BJ (cell line): Measurements from ENCODE around the gene EXOC6B. TPM values are rescaled to one million over a fixed set of nuclear protein-coding genes. Genes with fewer than 3 reads are reported as not detected.

Experiments used
- CTCF ChIA-PET: fragments of 350-600 bp; formaldehyde crosslinking; extraction: SDS; loops from one replicate; lab custom pipeline; 2021; ENCODE audit warnings: antibody characterized with exemption, inconsistent platforms; lab: Yijun Ruan, JAX
- POLR2A ChIA-PET: fragments of 300-600 bp; sonication (Branson Sonifier 250); formaldehyde crosslinking; extraction: SDS; loops from one replicate; lab custom pipeline; 2021; ENCODE audit warnings: antibody characterized with exemption; lab: Charles Lee
- DNase-seq: peaks from one replicate; pipeline ENCODE4 v3.0.0-alpha.2; 2011; ENCODE audit warnings: low read depth
- H3K27me3 ChIP-seq: 2 replicates; pipeline ENCODE4 v1.6.0; 2011; ENCODE audit warnings: low read length; ENCODE audit not compliant: control insufficient read depth, insufficient read depth
- H3K36me3 ChIP-seq: 2 replicates; pipeline ENCODE4 v1.5.1; 2011; ENCODE audit warnings: low read length; ENCODE audit not compliant: control insufficient read depth, insufficient read depth
- H3K4me3 ChIP-seq: 2 replicates; pipeline ENCODE4 v1.5.1; 2011; ENCODE audit warnings: low read depth, mild to moderate bottlenecking, control low read depth, low read length
- CTCF ChIP-seq: IDR thresholded peaks from 2 replicates; pipeline ENCODE4 v1.5.1; 2011; ENCODE audit warnings: low read depth, mild to moderate bottlenecking, control low read depth, inconsistent platforms, low read length, moderate library complexity; ENCODE audit not compliant: insufficient read depth
- polyA plus RNA-seq: library from polyadenylated mRNA; depleted of rRNA; stranded (reverse); fragments of >200 nt; gene quantifications from 2 replicates; pipeline ENCODE4 v1.2.3, GENCODE V29; 2011

Gene EXOC6B
- polyA plus RNA-seq, 1 experiment, result 15.5 TPM

GRCh38 chr2:72524071-72524470 lies 301.8 kb downstream of the EXOC6B start:
- Histone ChIP-seq H3K36me3 (no peaks in the 10 kb centered on the region), H3K4me3 (no peak overlapping the region), H3K27me3 (no peaks in the 10 kb centered on the region)
- ChIA-PET CTCF (no interaction called here), POLR2A (interaction anchor here (0.7 kb wide), 1 partner anchor 479 kb away, joined by 22 read pairs; no protein-coding TSS in a partner anchor)
- DNase-seq, result no peak
- no peak for TF ChIP-seq CTCF

GRCh38 chr2:72515696-72516095 lies 310.1 kb downstream of the EXOC6B start:
- DNase-seq, result no peak
- ChIA-PET POLR2A (no interaction called here), CTCF (interaction anchor here (1.0 kb wide), 1 partner anchor 21 kb away, joined by 3 read pairs; no protein-coding TSS in a partner anchor)
- Histone ChIP-seq H3K4me3 (no peak overlapping the region), H3K27me3 (no peaks in the 10 kb centered on the region), H3K36me3 (no peaks in the 10 kb centered on the region)
- no peak for TF ChIP-seq CTCF

GRCh38 chr2:72513011-72513410 lies 312.8 kb downstream of the EXOC6B start:
- no peak for DNase-seq
- Histone ChIP-seq H3K36me3 (no peaks in the 10 kb centered on the region), H3K27me3 (no peaks in the 10 kb centered on the region), H3K4me3 (no peak overlapping the region)
- ChIA-PET POLR2A (no interaction called here), CTCF (interaction anchor here (1.2 kb wide), 1 partner anchor 15 kb away, joined by 3 read pairs; no protein-coding TSS in a partner anchor)
- TF ChIP-seq CTCF, result no peak

GRCh38 chr2:72512376-72512775 lies 313.5 kb downstream of the EXOC6B start:
- ChIA-PET CTCF (interaction anchor here (1.2 kb wide), 1 partner anchor 14 kb away, joined by 3 read pairs; no protein-coding TSS in a partner anchor), POLR2A (no interaction called here)
- no peaks in the 10 kb centered on the region for H3K27me3 ChIP-seq
- H3K36me3 ChIP-seq, result no peaks in the 10 kb centered on the region
- DNase-seq, result no peak
- no peak overlapping the region for H3K4me3 ChIP-seq
- TF ChIP-seq CTCF, result no peak

- Histone ChIP-seq H3K4me3 (no peak overlapping the region), H3K36me3 (no peaks in the 10 kb centered on the region), H3K27me3 (no peaks in the 10 kb centered on the region)
- CTCF ChIA-PET, result no interaction called here
- TF ChIP-seq CTCF, result no peak
- DNase-seq, result no peak
- POLR2A ChIA-PET, result no interaction called here
Measured at GRCh38 chr2:72511906-72512305, 313.9 kb downstream of the EXOC6B start.
